HCT116 (cell line): ENCODE results near the gene GRK1. TPM values are rescaled to one million over a fixed set of nuclear protein-coding genes. Genes with fewer than 3 reads are reported as not detected.

Source experiments
- ATAC-seq: fragments of 200-7000 bp; cut with Tn5 transposase; 2 replicates; pipeline ENCODE4 v1.9.1; 2020; ENCODE audit warnings: mild to moderate bottlenecking, moderate library complexity
- BruUV-seq: library from RNA; stranded (reverse); fragments of 400-500 nt; replicated peaks from 2 replicates; lab custom pipeline; 2021; lab: Mats Ljungman, UMichigan
- CTCF ChIA-PET: fragments of 300-600 bp; sonication (Branson Sonifier 250); formaldehyde crosslinking; loops from one replicate; lab custom pipeline; 2021; ENCODE audit warnings: antibody characterized with exemption; lab: Charles Lee
- POLR2A ChIA-PET: fragments of 300-600, 350-600 bp; sonication (Branson Sonifier 250); formaldehyde crosslinking; loops from one replicate; lab custom pipeline; 2021; ENCODE audit warnings: antibody characterized with exemption; lab: Charles Lee
- RAD21 ChIA-PET, 2 experiments: fragments of 300-600 bp; sonication (Branson Sonifier 250); formaldehyde crosslinking; loops; one replicate each; lab custom pipeline; 2023; ENCODE audit warnings: low total read pairs in 2 of 2; ENCODE audit not compliant: uncharacterized antibody in 2 of 2, unreplicated experiment in 2 of 2, low non-redundant PET in 1 of 2; lab: Charles Lee
- DNase-seq: peaks from one replicate; pipeline ENCODE4 v3.0.0-alpha.2; 2010; ENCODE audit warnings: low read depth, low spot score
- H2AFZ ChIP-seq: fragments of 200-600 bp; shearing (Covaris generic), sonication (generic); 2 replicates; pipeline ENCODE4 v1.6.1; 2017; ENCODE audit warnings: low read depth, mixed run types, mixed read lengths, antibody characterized with exemption, low read length; ENCODE audit not compliant: poor library complexity, severe bottlenecking
- H3K27ac ChIP-seq: 2 replicates; pipeline ENCODE4 v1.5.1; 2012; ENCODE audit warnings: low read depth, low read length
- H3K27me3 ChIP-seq: fragments of 200-600 bp; sonication (generic); 2 replicates; pipeline ENCODE4 v1.6.1; 2016; ENCODE audit warnings: mixed run types, low read length, mixed read lengths; ENCODE audit not compliant: insufficient read depth
- H3K36me3 ChIP-seq, 2 experiments: fragments of 200-500 bp in 1 of 2; fragments of 200-600 bp in 1 of 2; sonication (Bioruptor generic) in 1 of 2; sonication (generic) in 1 of 2; 2 replicates each; pipeline versions ENCODE4 v1.5.1 to v1.6.1; 2014 to 2016; ENCODE audit warnings: low read length in 2 of 2, inconsistent platforms in 1 of 2, mixed read lengths in 1 of 2, mixed run types in 1 of 2; ENCODE audit not compliant: insufficient read depth in 2 of 2, control insufficient read depth in 1 of 2
- H3K4me1 ChIP-seq, 2 experiments: fragments of 200-600 bp in 1 of 2; sonication (generic) in 1 of 2; 2 replicates each; pipeline versions ENCODE4 v1.5.1 to v1.6.1; 2012 to 2017; ENCODE audit warnings: low read length in 2 of 2, inconsistent platforms in 1 of 2, mild to moderate bottlenecking in 1 of 2, mixed read lengths in 1 of 2, mixed run types in 1 of 2, moderate library complexity in 1 of 2; ENCODE audit not compliant: insufficient read depth in 2 of 2, control insufficient read depth in 1 of 2
- H3K4me2 ChIP-seq: fragments of 200-600 bp; sonication (generic); 2 replicates; pipeline ENCODE4 v1.6.1; 2017; ENCODE audit warnings: mixed run types, low read length, mixed read lengths
- H3K4me3 ChIP-seq, 2 experiments: fragments of 200-600 bp in 1 of 2; sonication (generic) in 1 of 2; replicated peaks in 1 of 2; 2 replicates each; pipeline ENCODE4 v1.5.1; 2011 to 2016; ENCODE audit warnings: low read length in 2 of 2, control low read depth in 1 of 2, low read depth in 1 of 2, mild to moderate bottlenecking in 1 of 2, mixed read lengths in 1 of 2, mixed run types in 1 of 2
- H3K79me2 ChIP-seq: fragments of 200-600 bp; sonication (generic); 2 replicates; pipeline ENCODE4 v1.6.1; 2017; ENCODE audit warnings: mild to moderate bottlenecking, mixed run types, low read length, moderate library complexity, mixed read lengths; ENCODE audit not compliant: insufficient read depth
- H3K9ac ChIP-seq: fragments of 200-600 bp; sonication (generic); 2 replicates; pipeline ENCODE4 v1.6.1; 2016; ENCODE audit warnings: low read length, mixed read lengths
- H3K9me2 ChIP-seq: fragments of 200-600 bp; sonication (generic), shearing (Covaris generic); 2 replicates; pipeline ENCODE4 v1.6.1; 2017; ENCODE audit warnings: mixed run types, mild to moderate bottlenecking, moderate library complexity; ENCODE audit not compliant: insufficient read depth
- H3K9me3 ChIP-seq, 2 experiments: fragments of 200-500 bp in 1 of 2; fragments of 200-600 bp in 1 of 2; sonication (Bioruptor generic) in 1 of 2; sonication (generic) in 1 of 2; 2 replicates each; pipeline ENCODE4 v1.6.1; 2014 to 2017; ENCODE audit warnings: low read length in 2 of 2, mixed read lengths in 2 of 2, inconsistent platforms in 1 of 2, low read depth in 1 of 2, mild to moderate bottlenecking in 1 of 2, mixed run types in 1 of 2, moderate library complexity in 1 of 2; ENCODE audit not compliant: control insufficient read depth in 1 of 2, insufficient read depth in 1 of 2
- H4K20me1 ChIP-seq: fragments of 200-600 bp; sonication (generic), shearing (Covaris generic); 2 replicates; pipeline ENCODE4 v1.6.1; 2017; ENCODE audit warnings: mixed run types, mild to moderate bottlenecking, moderate library complexity; ENCODE audit not compliant: insufficient read depth
- ATF3 ChIP-seq: IDR thresholded peaks from 2 replicates; pipeline ENCODE4 v1.6.1; 2012
- CBX3 ChIP-seq: IDR thresholded peaks from 2 replicates; pipeline ENCODE4 v1.6.1; 2012; ENCODE audit warnings: low read depth
- CTCF ChIP-seq, 3 experiments: fragments of 200-600 bp in 1 of 3; sonication (generic) in 1 of 3; IDR thresholded peaks in 2 of 3; conservative IDR thresholded peaks in 1 of 3; 2 replicates each; pipeline ENCODE4 v1.5.1; 2012 to 2017; ENCODE audit warnings: low read depth in 2 of 3, low read length in 2 of 3, antibody characterized with exemption in 1 of 3, borderline replicate concordance in 1 of 3, control low read depth in 1 of 3, mild to moderate bottlenecking in 1 of 3, mixed read lengths in 1 of 3, mixed run types in 1 of 3, moderate library complexity in 1 of 3; ENCODE audit not compliant: insufficient read depth in 1 of 3
- EGR1 ChIP-seq: IDR thresholded peaks from 2 replicates; pipeline ENCODE4 v1.6.1; 2012; ENCODE audit warnings: low read depth
- EZH2phosphoT487 ChIP-seq: fragments of 200-600 bp; IDR thresholded peaks from 2 replicates; pipeline ENCODE4 v1.6.1; 2018; ENCODE audit warnings: antibody characterized with exemption, borderline replicate concordance
- JUND ChIP-seq: IDR thresholded peaks from 2 replicates; pipeline ENCODE4 v1.6.1; 2012
- MAX ChIP-seq: IDR thresholded peaks from 2 replicates; pipeline ENCODE4 v1.6.1; 2012
- POLR2A ChIP-seq: IDR thresholded peaks from 2 replicates; pipeline ENCODE4 v1.7.0; 2011; ENCODE audit warnings: borderline replicate concordance; ENCODE audit not compliant: insufficient read depth, insufficient read length; ENCODE audit errors: extremely low read depth
- POLR2AphosphoS5 ChIP-seq: IDR thresholded peaks from 2 replicates; pipeline ENCODE4 v1.6.1; 2011; ENCODE audit warnings: mild to moderate bottlenecking, low read depth, low read length, moderate library complexity
- RAD21 ChIP-seq: IDR thresholded peaks from 2 replicates; pipeline ENCODE4 v1.6.1; 2012; ENCODE audit warnings: low read depth, mild to moderate bottlenecking
- REST ChIP-seq: IDR thresholded peaks from 2 replicates; pipeline ENCODE4 v1.6.1; 2012; ENCODE audit warnings: low read depth
- SP1 ChIP-seq: IDR thresholded peaks from 2 replicates; pipeline ENCODE4 v1.6.1; 2012; ENCODE audit warnings: low read depth
- SRF ChIP-seq: IDR thresholded peaks from 2 replicates; pipeline ENCODE4 v1.6.1; 2012; ENCODE audit warnings: low read depth
- YY1 ChIP-seq: IDR thresholded peaks from 2 replicates; pipeline ENCODE4 v1.6.1; 2011; ENCODE audit warnings: low read length, low read depth, moderate library complexity, mild to moderate bottlenecking; ENCODE audit not compliant: insufficient replicate concordance; ENCODE audit errors: extremely low read depth
- ZFX ChIP-seq: fragments of 450-650 bp; IDR thresholded peaks from 2 replicates; pipeline ENCODE4 v1.6.1; 2017
- ZNF274 ChIP-seq: fragments of 200-500 bp; sonication (Bioruptor generic); IDR thresholded peaks from 2 replicates; pipeline ENCODE4 v1.6.1; 2014; ENCODE audit warnings: mild to moderate bottlenecking, low read depth, low read length, inconsistent platforms
- intact Hi-C: fragments of 100-400 bp; cut with micrococcal nuclease; formaldehyde crosslinking; loops from 2 replicates; pipeline ENCODE4 v1.10.0; 2022
- total RNA-seq: library from RNA; stranded (reverse); gene quantifications from one replicate; pipeline ENCODE4 v1.2.1, GENCODE V29; 2021; ENCODE audit not compliant: unreplicated experiment

GRK1 gene
- total RNA-seq, 1 experiment from 2014 or later = not detected

GRCh38 chr13:113665597-113666328, 1.3 kb upstream of the GRK1 start:
- Histone ChIP-seq H3K4me2 (no peak overlapping the region), H3K36me3 (no peaks in the 10 kb centered on the region), H3K9me2 (no peaks in the 10 kb centered on the region), H3K27ac (no peak overlapping the region; the same call in 1 of the 2 replicates), H3K9me3 (no peaks in the 10 kb centered on the region), H3K27me3 (no peaks in the 10 kb centered on the region), H3K4me3 (no peak overlapping the region), H4K20me1 (no peaks in the 10 kb centered on the region), H3K9ac (no peak overlapping the region), H3K4me1 (no peaks in the 10 kb centered on the region), H2AFZ (no peak overlapping the region), H3K79me2 (no peaks in the 10 kb centered on the region)
- no TSS peak for BruUV-seq
- POLR2A ChIA-PET = no interaction called here
- RAD21 ChIA-PET = no interaction called here
- DNase-seq (no peak), ATAC-seq (no peak)
- intact Hi-C loops = no loop called here
- TF ChIP-seq ZNF274 (no peak), EZH2phosphoT487 (no peak), SP1 (no peak), ATF3 (no peak), CTCF (IDR thresholded peaks at IDR 0.05 in 2 of 3, conservative IDR thresholded peaks at IDR 0.05 in 1 of 3; ENCODE audit: borderline replicate concordance in 1 of 3, insufficient read depth in 1 of 3, low read depth in 2 of 3, low read length in 2 of 3) (no peak), POLR2A (no peak), POLR2AphosphoS5 (no peak), REST (no peak), SRF (no peak), JUND (no peak), RAD21 (no peak), ZFX (no peak), YY1 (no peak), MAX (no peak), CBX3 (no peak), EGR1 (no peak)
- CTCF ChIA-PET = no interaction called here
